GM18508 (cell line): ENCODE data around the gene RBBP5.

Source experiments
- ATAC-seq: cut with Tn5 transposase; IDR thresholded peaks from one replicate; pipeline ENCODE4 v1.9.1; 2021; ENCODE audit warnings: moderate number of reproducible peaks; ENCODE audit not compliant: insufficient read depth, unreplicated experiment

Gene RBBP5

DNA sequence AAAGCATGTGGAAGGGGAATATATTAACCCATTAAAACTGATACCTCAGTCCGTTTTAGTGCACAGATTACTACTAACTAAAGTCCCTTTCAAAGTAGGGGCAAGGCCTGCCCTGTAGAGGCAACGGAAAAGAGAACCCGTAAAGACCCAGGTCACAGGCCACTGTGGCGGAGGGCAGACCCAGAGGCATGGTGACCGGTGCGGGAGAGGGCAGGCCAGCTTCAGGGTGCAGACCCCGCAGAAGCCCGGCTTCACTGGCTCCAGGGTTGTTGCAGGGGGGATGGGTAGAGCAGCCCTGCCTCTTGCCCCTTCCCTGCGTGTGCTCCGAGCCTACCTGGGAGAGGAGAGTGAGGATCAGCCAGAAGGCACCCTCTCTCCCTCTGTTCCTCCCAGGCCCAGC lies 61.0 kb downstream of the RBBP5 start:
- no peak for ATAC-seq

DNA sequence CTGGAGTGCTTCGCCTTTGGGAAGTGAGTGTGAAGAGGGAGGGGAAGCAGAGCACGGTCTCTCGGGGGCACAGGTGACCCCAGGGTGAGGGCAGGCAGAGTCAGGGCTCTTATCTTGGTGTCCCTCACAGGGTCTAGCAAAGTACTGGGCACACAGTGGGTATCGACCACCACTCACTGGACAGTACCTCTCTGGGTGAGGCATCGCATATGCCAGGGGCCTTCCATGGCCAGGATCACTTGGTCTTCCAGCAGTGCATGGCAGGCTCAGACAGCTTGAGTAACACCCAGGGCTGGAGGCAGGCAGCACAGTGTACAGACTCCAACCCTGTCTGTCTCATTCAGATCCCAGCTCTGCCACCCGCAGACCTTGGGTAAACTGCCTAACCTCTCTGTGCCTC lies 62.1 kb downstream of the RBBP5 start:
- no peak for ATAC-seq

DNA sequence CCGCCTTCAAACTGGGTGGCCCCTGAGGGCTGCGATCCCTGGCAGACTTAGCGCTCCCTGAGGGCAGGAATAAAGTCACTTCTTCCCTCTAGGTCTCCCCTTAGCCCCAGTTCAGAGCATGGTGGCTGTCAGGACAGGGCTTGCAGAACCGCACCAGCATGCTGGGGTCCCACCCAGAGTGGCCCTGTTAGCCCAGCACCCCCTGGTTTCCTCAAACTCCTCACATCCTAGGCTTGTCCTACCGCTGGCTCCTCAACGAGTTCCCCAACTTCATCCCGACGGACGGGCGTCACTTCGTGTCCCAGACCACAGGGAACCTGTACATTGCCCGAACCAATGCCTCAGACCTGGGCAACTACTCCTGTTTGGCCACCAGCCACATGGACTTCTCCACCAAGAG lies 62.9 kb downstream of the RBBP5 start:
- ATAC-seq: no peak

DNA sequence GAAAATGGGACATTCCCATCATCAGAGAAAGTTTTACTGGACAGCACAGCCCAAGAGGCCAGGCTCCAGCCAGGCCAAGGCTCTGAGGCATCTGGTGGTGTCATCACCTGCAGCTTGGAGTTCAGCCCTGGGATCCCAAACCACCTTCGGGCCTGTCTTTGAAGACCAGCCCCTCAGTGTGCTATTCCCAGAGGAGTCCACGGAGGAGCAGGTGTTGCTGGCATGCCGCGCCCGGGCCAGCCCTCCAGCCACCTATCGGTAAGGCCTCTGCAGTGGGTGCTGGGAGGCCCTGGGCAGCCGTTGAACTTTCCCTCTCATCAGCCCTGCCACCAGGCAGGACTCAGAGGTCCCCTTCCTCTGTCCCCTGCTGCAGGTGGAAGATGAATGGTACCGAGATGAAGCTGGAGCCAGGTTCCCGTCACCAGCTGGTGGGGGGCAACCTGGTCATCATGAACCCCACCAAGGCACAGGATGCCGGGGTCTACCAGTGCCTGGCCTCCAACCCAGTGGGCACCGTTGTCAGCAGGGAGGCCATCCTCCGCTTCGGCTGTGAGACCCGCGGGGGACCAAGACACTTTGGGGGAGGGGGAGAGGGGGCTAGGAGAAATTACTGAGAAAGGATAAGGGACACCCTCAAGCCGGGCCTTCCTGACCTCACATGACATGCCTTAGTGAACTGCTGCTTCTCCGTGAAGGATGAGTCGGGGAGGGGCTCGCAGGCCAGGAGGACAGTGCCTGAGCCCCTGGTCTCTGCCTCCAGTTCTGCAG lies 63.8 kb downstream of the RBBP5 start:
- ATAC-seq: no peak

DNA sequence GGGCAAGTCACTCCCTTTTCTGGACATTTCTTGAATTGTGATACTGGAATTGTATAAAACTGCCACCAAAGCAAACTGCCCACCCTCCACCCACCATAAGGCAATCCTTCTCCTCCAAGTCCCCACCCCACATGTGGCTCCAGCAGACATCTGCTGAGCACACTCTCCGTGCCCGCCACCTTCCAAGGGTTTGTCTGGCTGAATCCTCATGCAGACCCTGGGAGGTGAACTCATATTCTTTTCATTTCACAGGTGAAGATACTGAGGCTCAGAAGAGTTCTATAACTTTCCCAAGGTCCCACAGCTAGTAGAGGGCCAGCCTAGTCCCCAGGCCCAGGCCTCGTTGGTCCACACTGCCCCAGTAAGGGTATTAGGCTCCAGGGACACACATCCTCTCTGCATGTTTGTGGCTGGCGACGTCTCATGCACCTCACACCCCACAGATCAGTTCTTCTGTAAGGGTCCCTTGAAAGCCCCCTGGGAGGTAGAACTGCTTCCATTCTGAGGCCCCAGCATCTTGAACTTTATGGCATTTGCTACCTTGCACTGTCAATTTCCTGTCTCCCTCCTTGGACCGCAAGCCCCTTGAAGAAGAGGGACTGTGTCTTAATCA lies 64.7 kb downstream of the RBBP5 start:
- no peak for ATAC-seq

DNA sequence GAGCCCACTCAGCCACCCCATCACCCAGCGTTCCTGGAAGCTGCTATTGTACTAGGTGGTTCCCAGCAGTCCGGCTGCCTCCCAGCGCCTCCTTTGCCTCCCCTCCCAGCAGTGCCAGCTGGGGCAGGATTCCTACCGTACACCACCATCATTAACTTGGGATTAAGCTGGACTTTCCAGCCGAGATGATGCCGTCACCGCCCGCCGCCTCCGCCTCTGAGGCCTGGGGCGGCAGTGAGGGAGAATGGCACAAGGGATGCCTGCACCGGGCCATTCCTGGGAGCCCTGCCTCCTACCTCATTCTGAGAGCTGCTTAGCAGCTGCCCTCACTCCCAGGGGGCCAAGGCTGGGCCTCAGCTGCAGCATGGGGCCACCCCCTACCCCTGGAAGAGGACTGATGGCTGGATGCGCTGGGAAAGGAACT lies 65.6 kb downstream of the RBBP5 start:
- no peak for ATAC-seq

DNA sequence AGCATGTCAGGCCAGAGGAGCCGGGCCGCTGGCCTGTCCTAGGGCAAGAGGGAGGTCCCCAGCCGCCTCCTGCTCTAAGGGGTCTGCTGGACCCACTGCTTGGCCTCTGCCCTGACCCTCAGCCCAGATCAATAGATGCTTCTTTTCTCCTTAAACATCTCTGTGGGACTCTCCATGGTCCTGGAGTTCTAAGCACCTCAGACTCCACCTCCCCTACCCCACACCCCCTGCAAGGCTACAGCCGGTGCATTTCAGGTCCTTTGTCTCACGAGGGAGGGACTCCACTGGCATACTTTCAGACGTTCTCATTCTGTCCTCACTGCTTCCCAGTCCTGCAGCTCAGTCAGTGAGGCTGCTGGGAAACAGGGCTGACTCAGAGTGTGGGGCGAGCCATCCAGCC lies 67.8 kb downstream of the RBBP5 start:
- ATAC-seq: no peak

DNA sequence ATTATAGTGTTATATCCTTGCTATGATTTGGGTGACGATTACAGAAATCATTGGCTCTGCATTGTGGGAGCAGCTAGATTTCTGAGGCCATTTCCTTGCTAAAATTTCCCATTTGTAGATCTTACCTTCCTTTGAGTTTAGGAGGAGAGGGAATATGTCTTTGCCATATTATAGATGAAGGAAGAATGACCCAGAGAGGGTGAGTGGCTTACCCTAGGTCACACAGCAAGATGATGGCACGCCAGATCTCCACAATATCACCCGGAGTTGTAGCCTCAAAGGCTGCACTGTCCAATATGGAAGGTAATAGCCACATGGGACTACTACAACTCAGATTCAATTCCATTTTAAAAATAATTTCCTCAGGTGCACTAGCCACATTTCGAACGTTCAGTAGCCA lies 68.5 kb downstream of the RBBP5 start:
- ATAC-seq: no peak

DNA sequence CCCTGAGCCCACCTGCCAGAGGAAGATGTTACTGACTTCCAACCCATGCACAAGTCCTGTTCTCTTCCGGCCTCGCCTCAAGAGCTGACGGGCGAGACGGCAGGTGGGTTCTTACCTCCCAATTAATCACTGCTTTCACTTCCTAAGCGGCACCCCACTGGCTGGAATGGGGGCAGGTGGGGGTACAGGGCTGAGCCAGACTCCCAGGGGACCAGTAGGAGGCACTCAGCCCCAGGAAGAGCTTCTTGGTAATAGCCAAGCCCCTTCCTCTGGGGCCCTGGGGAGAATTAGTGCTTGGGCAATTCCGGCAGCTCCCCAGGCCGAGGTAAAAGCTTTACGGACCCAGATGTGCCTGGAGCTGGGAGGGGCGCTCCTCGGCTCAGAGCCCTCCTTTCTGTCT lies 69.1 kb downstream of the RBBP5 start:
- no peak for ATAC-seq

DNA sequence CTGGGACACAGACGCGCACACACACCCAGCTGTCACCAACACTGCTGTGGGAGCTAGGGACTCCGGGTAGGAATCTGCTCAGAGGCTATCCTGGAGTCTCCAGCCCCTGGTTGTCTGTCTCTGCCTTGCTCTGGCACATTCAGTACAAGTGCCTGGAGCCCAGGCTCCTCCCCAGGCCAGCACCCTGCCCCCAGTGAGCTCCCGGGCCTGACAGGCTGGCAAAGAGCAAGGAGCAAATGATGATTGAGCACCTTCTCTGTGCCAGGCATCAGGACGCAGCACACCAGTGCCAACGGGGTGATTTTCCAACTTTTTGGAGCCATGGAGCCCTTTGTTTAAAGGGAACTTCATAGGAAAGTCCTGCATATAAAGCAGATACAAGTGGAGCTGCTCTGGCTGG lies 72.3 kb downstream of the RBBP5 start:
- ATAC-seq: no peak

DNA sequence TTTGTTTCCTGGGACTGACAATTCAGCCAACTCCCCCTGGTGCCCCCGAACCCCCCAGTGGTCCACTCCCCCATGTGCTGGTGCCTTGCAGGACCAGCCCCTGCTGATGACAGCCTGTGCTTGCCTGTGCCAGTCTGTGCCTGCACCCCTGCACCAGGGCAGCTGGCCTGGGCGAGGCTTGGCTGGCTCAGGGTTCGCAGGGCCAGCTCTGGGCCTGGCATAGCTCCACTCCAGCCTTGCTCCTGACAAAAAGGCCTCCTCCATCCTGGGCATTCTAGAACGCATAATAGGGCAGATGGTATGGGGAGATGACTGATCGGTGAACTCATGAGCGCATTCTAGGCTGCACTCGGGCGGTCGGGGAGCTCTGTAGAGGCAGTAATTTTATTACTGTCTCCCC lies 73.4 kb downstream of the RBBP5 start:
- no peak for ATAC-seq

DNA sequence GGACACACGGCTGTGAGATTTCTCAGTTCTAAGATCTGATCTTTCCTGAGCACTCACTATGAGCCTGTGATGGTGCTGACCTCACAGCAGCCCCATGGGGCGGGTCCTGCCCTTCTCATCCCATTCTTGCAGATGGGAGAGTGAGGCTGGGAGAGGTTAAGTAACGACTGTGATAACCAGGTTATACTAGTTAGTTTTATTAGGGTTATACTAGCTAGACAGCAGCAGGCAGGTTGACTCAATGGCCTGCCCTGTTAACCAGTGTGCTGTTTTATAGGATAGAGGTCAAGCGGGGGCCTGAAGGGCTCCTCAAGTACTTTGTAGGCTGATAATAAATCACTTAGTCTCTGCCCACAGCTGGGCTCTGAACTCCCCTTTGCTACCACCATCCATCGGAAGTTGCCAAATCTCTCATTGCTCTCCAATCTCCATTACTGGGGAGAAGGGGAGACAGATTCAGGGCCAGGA lies 74.0 kb downstream of the RBBP5 start:
- no peak for ATAC-seq

DNA sequence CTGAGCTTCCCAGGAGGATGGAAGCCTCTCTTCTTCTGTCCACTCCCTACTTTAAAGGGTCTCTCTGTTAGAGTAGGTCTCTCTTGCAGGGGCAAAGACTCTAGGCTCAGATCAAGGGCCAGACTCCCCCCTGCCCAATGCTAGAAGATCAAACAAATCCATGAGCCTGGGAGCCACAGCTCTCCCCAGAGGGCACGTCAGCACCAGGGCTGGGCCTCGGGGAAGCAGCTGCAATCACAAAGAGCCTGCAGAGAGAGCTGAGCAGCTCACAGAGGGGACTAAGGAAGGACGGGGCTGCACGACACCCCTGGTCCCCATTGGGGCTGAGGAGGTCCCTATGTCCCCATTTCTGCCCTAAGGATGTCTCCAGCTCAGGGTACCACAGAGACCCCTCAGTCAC lies 74.9 kb downstream of the RBBP5 start:
- ATAC-seq: no peak

DNA sequence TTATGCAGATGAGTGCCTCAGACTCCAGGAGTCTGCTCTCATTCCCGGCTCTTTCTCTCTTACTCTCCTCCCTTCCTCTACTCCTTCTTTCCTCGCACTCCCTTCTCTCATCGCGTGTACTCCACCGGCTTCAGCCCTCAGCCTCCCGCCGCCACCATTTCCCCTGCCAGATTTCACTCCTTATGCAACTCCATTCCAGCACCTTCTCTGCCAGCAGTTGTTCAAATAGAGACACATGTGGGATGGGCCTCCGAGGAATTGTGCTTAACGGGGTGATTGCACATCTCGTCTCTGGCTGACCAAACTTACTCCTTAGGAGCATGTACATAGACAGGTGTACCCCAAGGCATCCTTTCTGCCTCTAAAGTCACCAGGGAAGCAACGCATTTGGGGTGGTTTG lies 76.6 kb downstream of the RBBP5 start:
- no peak for ATAC-seq

DNA sequence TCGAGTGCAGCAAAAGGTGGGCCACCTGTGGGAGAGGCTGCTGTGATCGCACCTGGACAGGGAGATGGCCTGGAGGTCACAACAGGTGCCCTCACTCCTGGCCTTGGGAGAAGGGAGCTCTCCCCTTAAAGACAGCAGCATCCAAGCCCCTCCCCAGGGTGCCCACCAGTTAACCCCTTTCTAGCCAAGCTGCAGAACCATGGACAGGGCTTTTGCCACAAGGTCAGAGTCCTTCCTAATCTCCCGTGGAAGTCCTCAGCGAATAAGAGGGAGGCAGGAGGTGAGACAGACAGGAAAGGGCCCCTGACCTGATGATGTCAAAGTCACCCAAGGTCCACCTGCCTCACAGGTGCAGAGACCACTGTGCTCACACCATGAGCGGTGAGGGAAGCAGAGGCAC lies 77.0 kb downstream of the RBBP5 start:
- no peak for ATAC-seq

DNA sequence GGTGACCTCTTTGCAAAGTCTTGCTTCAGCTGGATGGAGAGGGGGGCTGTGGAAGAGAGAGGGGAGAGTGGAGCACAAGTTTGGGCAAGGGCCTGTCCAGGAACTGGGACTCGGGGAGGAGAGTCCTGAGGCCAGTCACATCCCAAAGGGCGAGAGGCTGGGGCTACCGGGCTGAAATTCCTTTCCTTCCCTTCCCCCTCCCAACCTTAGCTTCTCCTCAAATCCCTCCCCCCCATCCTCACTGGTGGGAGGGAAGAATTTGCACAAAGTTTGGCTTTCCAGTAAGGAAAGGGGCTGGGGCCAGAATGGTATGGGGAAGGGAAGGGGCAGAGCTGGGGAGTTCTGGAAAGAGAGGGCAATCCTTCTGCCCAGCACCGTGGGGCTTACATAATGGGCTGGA lies 77.9 kb downstream of the RBBP5 start:
- no peak for ATAC-seq

DNA sequence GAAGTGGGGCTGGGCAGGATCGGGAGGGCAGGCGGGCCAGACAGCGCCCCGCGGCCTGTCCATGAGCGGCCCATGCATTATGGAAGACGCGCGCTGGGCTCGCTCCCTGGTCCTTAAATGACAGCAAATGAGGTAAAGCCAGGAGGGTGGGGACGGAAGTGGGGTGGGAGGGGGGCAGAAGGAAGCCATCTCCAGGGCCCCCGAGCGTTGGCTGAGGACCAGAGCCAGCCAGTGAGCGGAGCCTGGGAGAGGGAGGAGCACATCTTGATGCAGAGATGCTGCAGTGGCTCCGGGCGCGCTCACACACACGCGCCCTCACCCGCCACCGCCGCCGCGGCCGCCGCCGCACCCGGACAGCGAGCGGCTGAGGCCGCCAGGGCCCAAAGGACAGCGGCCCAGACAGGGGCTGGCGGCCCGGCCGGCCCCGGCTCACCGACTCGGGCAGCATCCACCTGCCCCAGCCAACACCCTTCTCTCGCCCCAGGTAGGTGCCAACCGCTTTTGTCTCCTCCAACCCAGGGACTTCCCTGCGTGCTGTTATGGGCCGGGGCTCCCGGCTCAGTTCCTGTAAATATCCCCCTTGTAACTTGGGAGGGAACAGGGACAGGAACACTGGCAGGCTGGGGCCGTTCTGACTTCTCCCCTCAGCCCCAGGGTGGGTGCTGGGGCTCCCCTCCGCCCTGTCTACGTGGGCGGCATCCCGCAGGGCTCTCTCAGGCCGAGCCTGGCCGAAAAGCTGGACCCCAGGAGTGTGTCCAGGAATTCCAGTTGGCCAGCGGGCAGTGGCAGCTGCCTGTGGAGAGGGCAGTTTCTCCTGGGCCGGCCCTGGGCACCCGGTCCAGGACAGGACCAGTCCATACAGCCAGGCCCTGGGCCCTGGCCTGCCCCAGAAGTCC lies 78.6 kb downstream of the RBBP5 start, which contains the start of gene CNTN2:
Gene CNTN2 (plus strand): TSS at position 302 of the 896 bp plus-strand sequence. CDS start 9,974 bp downstream, outside the sequence.
- ATAC-seq: no peak

DNA sequence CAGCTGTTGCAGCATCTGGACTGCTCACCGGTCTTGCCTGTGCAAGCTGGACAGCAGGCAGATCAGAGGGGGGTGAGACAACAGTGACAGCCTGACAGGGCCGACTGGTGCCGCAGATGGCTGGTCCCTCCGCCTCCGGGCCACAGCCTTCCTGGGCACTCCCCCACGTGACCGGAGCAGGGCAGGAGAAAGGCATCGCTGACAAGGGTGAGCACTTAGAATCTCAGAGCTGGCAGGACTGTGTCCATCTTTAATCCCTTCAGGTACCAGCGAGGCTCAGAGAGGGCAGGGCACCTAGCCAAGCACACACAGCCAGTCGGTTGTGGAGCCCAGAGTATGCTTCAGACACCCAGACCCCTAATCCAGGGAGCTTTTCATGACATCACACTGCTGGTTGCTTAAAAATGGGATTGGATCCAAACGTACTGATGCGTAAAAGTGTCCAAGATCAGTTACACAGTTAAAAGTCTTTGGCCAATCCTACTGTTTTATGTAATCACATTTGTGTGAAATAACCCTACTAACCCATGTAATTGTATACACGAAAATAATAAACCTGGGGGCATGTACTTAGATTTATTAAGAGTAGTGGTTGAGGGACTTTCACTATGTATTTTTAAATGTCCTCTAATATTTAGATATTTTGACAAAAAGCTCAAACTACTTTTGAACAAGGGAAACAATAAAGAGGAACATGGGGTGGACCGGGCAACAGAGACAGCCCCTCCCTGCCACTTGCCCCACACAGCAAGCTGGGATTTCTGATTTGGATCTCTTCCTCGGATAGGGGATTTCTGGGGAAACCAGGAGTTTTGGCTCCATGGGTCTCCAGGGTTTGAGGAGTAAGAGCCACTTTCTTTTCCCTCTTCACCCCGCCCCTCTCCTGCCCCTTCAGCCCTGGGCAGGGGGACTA lies 79.5 kb downstream of the RBBP5 start:
- no peak for ATAC-seq

DNA sequence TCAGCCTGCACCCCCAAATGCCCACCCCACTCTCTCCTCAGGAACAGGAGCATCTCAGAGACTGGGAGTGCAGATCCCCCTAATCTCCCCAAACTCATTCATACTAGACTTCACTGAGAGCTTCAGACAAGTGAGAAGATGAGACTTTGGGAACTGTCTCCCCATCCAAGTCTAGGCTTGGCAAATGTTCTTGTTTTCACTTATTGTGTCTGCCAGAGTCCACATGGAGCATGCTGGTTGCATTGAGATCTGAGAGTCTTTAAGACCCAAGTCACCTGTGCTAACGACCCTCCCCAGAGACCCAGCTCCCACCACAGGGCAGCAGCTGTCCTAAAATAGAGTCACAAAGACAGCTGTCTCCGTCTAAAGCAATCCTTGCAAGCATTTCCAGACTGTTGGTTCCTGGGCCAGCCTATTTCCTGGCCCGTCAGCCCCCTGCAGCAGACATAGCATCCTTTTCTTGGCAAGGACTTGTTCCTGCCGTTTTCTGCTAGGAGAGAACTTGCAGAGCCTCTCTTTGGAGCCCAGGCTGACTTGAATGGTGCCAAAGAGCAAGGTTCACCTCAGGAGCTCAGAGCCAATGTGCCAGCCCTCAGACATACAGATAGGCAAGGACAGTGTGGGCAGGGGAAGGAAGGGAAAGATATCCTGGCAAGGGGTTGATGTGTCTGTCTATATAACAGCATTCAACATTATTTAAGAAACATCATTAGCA lies 80.6 kb downstream of the RBBP5 start:
- no peak for ATAC-seq
